Measurements from ENCODE around the gene RBMX2. TPM values are rescaled to one million over a fixed set of nuclear protein-coding genes. Genes with fewer than 3 reads are reported as not detected.

Gene RBMX2
- total and polyA plus RNA-seq, 2 experiments from 2014 or later, result 16.1 to 48.9 TPM

GRCh38 chrX:130376077-130376476, 25.7 kb upstream of the RBMX2 start (continued):
- TF ChIP-seq CREB1 (CRISPR knock-in tag; IDR thresholded peaks at IDR 0.05; ENCODE audit: low read depth) (no peak), JUNB (IDR thresholded peaks at IDR 0.05; ENCODE audit: unreplicated experiment) (no peak), EZH2phosphoT487 (IDR thresholded peaks at IDR 0.05; ENCODE audit: unreplicated experiment) (no peak), ZNF331 (CRISPR knock-in tag; IDR thresholded peaks at IDR 0.05; ENCODE audit: low read depth) (no peak)

DNA sequence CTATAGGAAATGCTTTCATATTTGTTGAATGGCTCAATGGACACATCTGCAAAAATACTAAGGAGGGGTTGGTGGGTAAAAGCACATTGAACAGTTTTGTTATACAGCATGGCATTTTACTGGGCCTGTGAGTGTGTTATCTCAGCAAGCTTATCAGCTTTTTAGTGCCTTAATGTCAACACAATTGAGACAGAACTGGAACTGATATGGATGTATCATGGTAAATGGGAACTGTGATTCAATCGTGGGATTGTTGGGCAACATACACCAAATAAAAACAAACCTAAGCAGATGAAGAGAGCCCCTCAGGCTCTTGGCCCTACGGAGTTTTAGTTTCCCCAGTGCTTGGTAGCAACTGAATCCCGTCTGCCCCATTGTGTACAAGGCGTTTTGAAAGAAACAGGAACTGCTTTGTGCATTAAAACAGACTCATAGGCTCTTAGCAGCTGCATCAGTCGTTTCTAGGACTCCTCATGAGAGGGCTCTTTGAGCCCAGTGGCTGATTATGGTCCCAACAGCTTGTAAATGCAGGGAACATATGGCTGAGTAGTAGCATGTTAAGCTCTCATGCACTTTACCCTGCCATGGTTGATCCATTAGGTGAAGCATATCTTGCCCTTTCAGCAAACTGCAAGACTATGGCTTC, 23.6 kb upstream of the RBMX2 start:
- H4K20me1 ChIP-seq (replicated peaks; ENCODE audit: insufficient read depth), result no peaks in the 10 kb centered on the region
- no peak overlapping the region for H3K4me3 ChIP-seq
- H3K36me3 Mint-ChIP-seq (ENCODE audit: low read depth), result no peaks in the 10 kb centered on the region
- no peaks in the 10 kb centered on the region for H3K27me3 Mint-ChIP-seq (ENCODE audit: insufficient read depth, low read depth, poor library complexity)
- no peak overlapping the region for H3K4me2 ChIP-seq
- H3K4me3 Mint-ChIP-seq, result no peak overlapping the region
- no peaks in the 10 kb centered on the region for H3K9me3 Mint-ChIP-seq
- no peaks in the 10 kb centered on the region for H3K36me3 ChIP-seq (ENCODE audit: insufficient read depth)
- H2AFZ ChIP-seq, result no peak overlapping the region
- no peaks in the 10 kb centered on the region for H3K9me2 ChIP-seq (ENCODE audit: insufficient read depth)
- no peaks in the 10 kb centered on the region for H3K4me1 ChIP-seq (ENCODE audit: insufficient read depth)
- ATAC-seq, result no peak
- no peaks in the 10 kb centered on the region for H3F3A ChIP-seq (replicated peaks; ENCODE audit: low read depth)
- H3K4me1 Mint-ChIP-seq, result no peaks in the 10 kb centered on the region
- DNase-seq (ENCODE audit: low spot score), result no peak
- H3K27me3 ChIP-seq (ENCODE audit: insufficient read depth), result no peaks in the 10 kb centered on the region
- H3K27ac ChIP-seq (ENCODE audit: low read depth), result no peak overlapping the region
- H3K79me2 ChIP-seq (replicated peaks; ENCODE audit: insufficient read depth), result no peaks in the 10 kb centered on the region
- H3K27ac Mint-ChIP-seq, result no peak overlapping the region
- TF ChIP-seq ETS1 (IDR thresholded peaks at IDR 0.05) (no peak), EZH2 (IDR thresholded peaks at IDR 0.05; ENCODE audit: low read depth, unreplicated experiment) (no peak), JUNB (IDR thresholded peaks at IDR 0.05; ENCODE audit: unreplicated experiment) (no peak), ZNF114 (CRISPR knock-in tag; IDR thresholded peaks at IDR 0.05) (no peak), NANOG (IDR thresholded peaks at IDR 0.05; ENCODE audit: borderline replicate concordance) (no peak), POLR2AphosphoS5 (IDR thresholded peaks at IDR 0.05; ENCODE audit: low read depth) (no peak), ZNF331 (CRISPR knock-in tag; IDR thresholded peaks at IDR 0.05; ENCODE audit: low read depth) (no peak), EZH2phosphoT487 (IDR thresholded peaks at IDR 0.05; ENCODE audit: unreplicated experiment) (no peak), REST (IDR thresholded peaks at IDR 0.05; ENCODE audit: unreplicated experiment) (no peak), CREB1 (CRISPR knock-in tag; IDR thresholded peaks at IDR 0.05; ENCODE audit: low read depth) (no peak)
- TF ChIP-seq, protein P1, sequence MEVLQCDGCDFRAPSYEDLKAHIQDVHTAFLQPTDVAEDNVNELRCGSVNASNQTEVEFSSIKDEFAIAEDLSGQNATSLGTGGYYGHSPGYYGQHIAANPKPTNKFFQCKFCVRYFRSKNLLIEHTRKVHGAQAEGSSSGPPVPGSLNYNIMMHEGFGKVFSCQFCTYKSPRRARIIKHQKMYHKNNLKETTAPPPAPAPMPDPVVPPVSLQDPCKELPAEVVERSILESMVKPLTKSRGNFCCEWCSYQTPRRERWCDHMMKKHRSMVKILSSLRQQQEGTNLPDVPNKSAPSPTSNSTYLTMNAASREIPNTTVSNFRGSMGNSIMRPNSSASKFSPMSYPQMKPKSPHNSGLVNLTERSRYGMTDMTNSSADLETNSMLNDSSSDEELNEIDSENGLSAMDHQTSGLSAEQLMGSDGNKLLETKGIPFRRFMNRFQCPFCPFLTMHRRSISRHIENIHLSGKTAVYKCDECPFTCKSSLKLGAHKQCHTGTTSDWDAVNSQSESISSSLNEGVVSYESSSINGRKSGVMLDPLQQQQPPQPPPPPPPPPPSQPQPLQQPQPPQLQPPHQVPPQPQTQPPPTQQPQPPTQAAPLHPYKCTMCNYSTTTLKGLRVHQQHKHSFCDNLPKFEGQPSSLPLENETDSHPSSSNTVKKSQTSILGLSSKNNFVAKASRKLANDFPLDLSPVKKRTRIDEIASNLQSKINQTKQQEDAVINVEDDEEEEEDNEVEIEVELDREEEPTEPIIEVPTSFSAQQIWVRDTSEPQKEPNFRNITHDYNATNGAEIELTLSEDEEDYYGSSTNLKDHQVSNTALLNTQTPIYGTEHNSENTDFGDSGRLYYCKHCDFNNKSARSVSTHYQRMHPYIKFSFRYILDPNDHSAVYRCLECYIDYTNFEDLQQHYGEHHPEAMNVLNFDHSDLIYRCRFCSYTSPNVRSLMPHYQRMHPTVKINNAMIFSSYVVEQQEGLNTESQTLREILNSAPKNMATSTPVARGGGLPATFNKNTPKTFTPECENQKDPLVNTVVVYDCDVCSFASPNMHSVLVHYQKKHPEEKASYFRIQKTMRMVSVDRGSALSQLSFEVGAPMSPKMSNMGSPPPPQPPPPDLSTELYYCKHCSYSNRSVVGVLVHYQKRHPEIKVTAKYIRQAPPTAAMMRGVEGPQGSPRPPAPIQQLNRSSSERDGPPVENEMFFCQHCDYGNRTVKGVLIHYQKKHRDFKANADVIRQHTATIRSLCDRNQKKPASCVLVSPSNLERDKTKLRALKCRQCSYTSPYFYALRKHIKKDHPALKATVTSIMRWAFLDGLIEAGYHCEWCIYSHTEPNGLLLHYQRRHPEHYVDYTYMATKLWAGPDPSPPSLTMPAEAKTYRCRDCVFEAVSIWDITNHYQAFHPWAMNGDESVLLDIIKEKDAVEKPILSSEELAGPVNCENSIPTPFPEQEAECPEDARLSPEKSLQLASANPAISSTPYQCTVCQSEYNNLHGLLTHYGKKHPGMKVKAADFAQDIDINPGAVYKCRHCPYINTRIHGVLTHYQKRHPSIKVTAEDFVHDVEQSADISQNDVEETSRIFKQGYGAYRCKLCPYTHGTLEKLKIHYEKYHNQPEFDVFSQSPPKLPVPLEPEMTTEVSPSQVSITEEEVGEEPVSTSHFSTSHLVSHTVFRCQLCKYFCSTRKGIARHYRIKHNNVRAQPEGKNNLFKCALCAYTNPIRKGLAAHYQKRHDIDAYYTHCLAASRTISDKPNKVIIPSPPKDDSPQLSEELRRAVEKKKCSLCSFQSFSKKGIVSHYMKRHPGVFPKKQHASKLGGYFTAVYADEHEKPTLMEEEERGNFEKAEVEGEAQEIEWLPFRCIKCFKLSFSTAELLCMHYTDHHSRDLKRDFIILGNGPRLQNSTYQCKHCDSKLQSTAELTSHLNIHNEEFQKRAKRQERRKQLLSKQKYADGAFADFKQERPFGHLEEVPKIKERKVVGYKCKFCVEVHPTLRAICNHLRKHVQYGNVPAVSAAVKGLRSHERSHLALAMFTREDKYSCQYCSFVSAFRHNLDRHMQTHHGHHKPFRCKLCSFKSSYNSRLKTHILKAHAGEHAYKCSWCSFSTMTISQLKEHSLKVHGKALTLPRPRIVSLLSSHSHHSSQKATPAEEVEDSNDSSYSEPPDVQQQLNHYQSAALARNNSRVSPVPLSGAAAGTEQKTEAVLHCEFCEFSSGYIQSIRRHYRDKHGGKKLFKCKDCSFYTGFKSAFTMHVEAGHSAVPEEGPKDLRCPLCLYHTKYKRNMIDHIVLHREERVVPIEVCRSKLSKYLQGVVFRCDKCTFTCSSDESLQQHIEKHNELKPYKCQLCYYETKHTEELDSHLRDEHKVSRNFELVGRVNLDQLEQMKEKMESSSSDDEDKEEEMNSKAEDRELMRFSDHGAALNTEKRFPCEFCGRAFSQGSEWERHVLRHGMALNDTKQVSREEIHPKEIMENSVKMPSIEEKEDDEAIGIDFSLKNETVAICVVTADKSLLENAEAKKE (CRISPR knock-in tag; IDR thresholded peaks at IDR 0.05), result no peak
- TF ChIP-seq, protein P2, sequence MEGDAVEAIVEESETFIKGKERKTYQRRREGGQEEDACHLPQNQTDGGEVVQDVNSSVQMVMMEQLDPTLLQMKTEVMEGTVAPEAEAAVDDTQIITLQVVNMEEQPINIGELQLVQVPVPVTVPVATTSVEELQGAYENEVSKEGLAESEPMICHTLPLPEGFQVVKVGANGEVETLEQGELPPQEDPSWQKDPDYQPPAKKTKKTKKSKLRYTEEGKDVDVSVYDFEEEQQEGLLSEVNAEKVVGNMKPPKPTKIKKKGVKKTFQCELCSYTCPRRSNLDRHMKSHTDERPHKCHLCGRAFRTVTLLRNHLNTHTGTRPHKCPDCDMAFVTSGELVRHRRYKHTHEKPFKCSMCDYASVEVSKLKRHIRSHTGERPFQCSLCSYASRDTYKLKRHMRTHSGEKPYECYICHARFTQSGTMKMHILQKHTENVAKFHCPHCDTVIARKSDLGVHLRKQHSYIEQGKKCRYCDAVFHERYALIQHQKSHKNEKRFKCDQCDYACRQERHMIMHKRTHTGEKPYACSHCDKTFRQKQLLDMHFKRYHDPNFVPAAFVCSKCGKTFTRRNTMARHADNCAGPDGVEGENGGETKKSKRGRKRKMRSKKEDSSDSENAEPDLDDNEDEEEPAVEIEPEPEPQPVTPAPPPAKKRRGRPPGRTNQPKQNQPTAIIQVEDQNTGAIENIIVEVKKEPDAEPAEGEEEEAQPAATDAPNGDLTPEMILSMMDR (conservative IDR thresholded peaks at IDR 0.05; ENCODE audit: low read depth in 2 of 2), result no peak

Data from GM23338 (cell line).